BJ (cell line): ENCODE results near the gene PTPRE. TPM values are rescaled to one million over a fixed set of nuclear protein-coding genes. Genes with fewer than 3 reads are reported as not detected.

ENCODE experiments used
- CTCF ChIA-PET: fragments of 350-600 bp; formaldehyde crosslinking; extraction: SDS; loops from one replicate; lab custom pipeline; 2021; ENCODE audit warnings: antibody characterized with exemption, inconsistent platforms; lab: Yijun Ruan, JAX
- POLR2A ChIA-PET: fragments of 300-600 bp; sonication (Branson Sonifier 250); formaldehyde crosslinking; extraction: SDS; loops from one replicate; lab custom pipeline; 2021; ENCODE audit warnings: antibody characterized with exemption; lab: Charles Lee
- DNase-seq: peaks from one replicate; pipeline ENCODE4 v3.0.0-alpha.2; 2011; ENCODE audit warnings: low read depth
- H3K27me3 ChIP-seq: 2 replicates; pipeline ENCODE4 v1.6.0; 2011; ENCODE audit warnings: low read length; ENCODE audit not compliant: control insufficient read depth, insufficient read depth
- H3K36me3 ChIP-seq: 2 replicates; pipeline ENCODE4 v1.5.1; 2011; ENCODE audit warnings: low read length; ENCODE audit not compliant: control insufficient read depth, insufficient read depth
- H3K4me3 ChIP-seq: 2 replicates; pipeline ENCODE4 v1.5.1; 2011; ENCODE audit warnings: low read depth, mild to moderate bottlenecking, control low read depth, low read length
- polyA plus RNA-seq: library from polyadenylated mRNA; depleted of rRNA; stranded (reverse); fragments of >200 nt; gene quantifications from 2 replicates; pipeline ENCODE4 v1.2.3, GENCODE V29; 2011
- TF ChIP-seq, protein P1 (sequence below): IDR thresholded peaks from 2 replicates; pipeline ENCODE4 v1.5.1; 2011; ENCODE audit warnings: low read depth, mild to moderate bottlenecking, control low read depth, inconsistent platforms, low read length, moderate library complexity; ENCODE audit not compliant: insufficient read depth

PTPRE gene
- polyA plus RNA-seq, 1 experiment: 0.09 TPM

DNA sequence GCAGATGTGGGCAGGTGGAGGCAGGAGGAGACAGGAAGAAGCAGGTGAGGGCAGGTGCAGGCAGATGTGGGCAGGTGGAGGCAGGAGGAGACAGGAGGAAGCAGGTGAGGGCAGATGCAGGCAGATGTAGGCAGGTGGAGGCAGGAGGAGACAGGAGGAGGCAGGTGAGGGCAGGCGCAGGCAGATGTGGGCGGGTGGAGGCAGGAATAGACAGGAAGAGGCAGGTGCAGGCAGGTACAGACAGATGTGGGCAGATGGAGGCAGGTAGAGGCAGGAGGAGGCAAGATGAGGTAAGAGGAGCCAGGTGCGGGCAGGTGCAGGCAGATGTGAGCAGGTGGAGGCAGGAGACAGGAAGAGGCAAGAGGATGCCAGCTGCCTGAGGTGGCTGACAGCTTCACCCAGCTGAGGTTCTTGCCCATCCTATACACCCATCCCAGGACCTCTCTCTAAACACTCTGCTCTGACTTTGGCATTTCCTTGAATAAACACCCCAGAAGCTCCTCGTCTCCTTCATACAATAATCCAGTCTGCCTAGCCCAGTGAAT lies 33.0 kb downstream of the PTPRE start:
- POLR2A ChIA-PET: no interaction called here
- CTCF ChIA-PET: no interaction called here
- DNase-seq: no peak
- H3K4me3 ChIP-seq: no peak overlapping the region
- H3K27me3 ChIP-seq: no peaks in the 10 kb centered on the region
- TF ChIP-seq, protein P1, sequence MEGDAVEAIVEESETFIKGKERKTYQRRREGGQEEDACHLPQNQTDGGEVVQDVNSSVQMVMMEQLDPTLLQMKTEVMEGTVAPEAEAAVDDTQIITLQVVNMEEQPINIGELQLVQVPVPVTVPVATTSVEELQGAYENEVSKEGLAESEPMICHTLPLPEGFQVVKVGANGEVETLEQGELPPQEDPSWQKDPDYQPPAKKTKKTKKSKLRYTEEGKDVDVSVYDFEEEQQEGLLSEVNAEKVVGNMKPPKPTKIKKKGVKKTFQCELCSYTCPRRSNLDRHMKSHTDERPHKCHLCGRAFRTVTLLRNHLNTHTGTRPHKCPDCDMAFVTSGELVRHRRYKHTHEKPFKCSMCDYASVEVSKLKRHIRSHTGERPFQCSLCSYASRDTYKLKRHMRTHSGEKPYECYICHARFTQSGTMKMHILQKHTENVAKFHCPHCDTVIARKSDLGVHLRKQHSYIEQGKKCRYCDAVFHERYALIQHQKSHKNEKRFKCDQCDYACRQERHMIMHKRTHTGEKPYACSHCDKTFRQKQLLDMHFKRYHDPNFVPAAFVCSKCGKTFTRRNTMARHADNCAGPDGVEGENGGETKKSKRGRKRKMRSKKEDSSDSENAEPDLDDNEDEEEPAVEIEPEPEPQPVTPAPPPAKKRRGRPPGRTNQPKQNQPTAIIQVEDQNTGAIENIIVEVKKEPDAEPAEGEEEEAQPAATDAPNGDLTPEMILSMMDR: no peak
- no peaks in the 10 kb centered on the region for H3K36me3 ChIP-seq

DNA sequence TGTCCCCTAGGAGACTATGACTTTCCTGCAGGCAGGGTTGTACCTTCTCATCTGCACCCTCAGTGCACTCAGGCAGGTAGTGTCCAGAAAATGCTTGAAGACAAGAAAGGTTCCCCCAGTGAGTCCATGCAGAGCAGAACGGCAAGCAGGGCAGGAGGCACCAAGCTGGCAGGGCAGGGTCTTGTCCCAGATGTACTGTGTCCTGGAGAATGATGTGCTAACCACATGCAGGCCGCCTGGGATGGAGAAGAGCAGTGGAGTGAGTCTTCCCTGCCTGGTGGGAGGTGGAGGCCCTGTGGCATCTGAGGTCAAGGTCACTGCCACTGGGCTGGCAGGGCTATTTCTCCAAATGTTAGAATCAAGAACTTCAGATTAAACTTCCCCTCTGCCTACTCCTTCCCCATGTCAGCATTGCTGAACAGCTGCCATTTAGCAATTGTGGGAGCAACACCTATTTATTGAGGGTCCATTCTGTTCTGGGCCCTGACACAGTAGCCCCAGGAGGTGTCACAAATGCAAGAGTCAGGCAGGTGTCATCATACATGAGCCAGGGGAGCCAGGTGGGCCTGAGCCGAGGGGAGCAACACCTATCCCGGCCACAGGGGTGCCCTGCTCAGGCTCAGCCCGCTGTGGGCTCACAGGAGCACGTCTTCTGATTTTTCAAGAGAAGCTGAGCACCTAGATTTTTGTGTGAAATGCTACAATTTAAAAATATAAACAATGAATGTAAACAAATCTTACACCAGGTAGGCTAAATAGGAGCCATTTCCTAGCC lies 34.1 kb downstream of the PTPRE start:
- ChIA-PET POLR2A (no interaction called here), CTCF (interaction anchor here (1.5 kb wide), 1 partner anchor 18 kb away, joined by 3 read pairs; no protein-coding TSS in a partner anchor)
- TF ChIP-seq, protein P1: no peak
- Histone ChIP-seq H3K36me3 (no peaks in the 10 kb centered on the region), H3K27me3 (no peaks in the 10 kb centered on the region), H3K4me3 (no peak overlapping the region)
- DNase-seq: no peak

- ChIA-PET CTCF (interaction anchor here (1.5 kb wide), 1 partner anchor 20 kb away, joined by 3 read pairs; no protein-coding TSS in a partner anchor), POLR2A (no interaction called here)
- Histone ChIP-seq H3K36me3 (no peaks in the 10 kb centered on the region), H3K4me3 (no peak overlapping the region), H3K27me3 (no peaks in the 10 kb centered on the region)
- DNase-seq: no peak
- TF ChIP-seq, protein P1: no peak
These were observed 35.9 kb downstream of the PTPRE start for GRCh38 chr10:127942811-127943210.

DNA sequence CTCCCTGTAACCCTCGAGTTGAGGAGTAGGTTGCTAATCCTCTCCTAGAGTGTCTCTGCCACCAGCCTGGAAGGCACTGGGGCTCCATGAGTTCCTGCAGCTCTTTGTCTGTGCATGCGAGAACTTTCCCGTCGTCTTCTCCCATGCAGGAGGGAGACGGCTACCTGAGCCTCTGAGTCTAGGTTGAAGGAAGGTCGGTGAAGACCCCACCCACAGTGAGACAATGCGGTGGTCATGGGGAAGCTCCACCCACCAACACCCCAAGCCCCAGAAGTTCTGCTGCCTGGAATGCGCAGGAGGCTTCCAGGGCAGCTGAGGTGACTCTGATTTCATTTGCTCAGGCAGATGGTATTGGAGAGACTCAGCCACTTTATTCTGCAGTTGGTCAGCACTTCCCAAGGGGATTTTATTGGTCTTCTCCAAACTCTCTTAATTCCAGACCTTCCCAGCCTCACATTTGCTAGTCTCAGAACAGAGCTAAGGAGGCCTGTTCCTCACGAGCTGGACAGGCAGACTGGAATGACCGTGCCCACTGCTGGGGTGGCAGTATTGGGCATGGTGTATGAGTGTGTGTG lies 36.5 kb downstream of the PTPRE start:
- DNase-seq: no peak
- CTCF ChIA-PET: interaction anchor here (1.0 kb wide), 1 partner anchor 55 kb away, joined by 3 read pairs; no protein-coding TSS in a partner anchor
- H3K27me3 ChIP-seq: no peaks in the 10 kb centered on the region
- POLR2A ChIA-PET: no interaction called here
- no peaks in the 10 kb centered on the region for H3K36me3 ChIP-seq
- TF ChIP-seq, protein P1: no peak
- no peak overlapping the region for H3K4me3 ChIP-seq

GRCh38 chr10:127944256-127944655 lies 37.4 kb downstream of the PTPRE start:
- TF ChIP-seq, protein P1: no peak
- CTCF ChIA-PET: interaction anchor here (1.0 kb wide), 1 partner anchor 54 kb away, joined by 3 read pairs; no protein-coding TSS in a partner anchor
- no peak for DNase-seq
- H3K27me3 ChIP-seq: no peaks in the 10 kb centered on the region
- H3K36me3 ChIP-seq: no peaks in the 10 kb centered on the region
- POLR2A ChIA-PET: no interaction called here
- no peak overlapping the region for H3K4me3 ChIP-seq
